ENCODE data around the gene CMIP.

CMIP gene

GRCh38 chr16:81549547-81550431, 105.2 kb downstream of the CMIP start:
- DNase-seq (ENCODE audit: low read depth in 2 of 2): no peak

DNA sequence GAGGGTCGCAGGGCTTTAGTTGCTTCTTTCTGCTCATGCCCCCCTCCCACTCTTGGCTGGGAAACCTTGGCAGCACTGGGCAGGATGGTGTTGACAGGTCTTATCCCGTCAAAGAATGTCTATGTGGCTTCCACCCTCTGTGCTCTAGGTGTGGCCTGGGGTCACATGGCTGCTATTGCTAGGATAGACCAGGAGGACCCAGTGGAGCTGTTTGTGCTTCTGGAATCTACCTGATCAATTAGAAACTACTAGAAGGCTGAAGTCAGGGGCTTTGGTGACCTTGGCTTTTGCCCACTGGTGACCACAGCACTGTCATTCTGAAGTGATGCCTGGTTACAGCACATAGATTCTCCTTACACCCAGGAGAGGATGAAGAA, 105.8 kb downstream of the CMIP start:
- no peak for DNase-seq (ENCODE audit: low read depth in 2 of 2)

DNA sequence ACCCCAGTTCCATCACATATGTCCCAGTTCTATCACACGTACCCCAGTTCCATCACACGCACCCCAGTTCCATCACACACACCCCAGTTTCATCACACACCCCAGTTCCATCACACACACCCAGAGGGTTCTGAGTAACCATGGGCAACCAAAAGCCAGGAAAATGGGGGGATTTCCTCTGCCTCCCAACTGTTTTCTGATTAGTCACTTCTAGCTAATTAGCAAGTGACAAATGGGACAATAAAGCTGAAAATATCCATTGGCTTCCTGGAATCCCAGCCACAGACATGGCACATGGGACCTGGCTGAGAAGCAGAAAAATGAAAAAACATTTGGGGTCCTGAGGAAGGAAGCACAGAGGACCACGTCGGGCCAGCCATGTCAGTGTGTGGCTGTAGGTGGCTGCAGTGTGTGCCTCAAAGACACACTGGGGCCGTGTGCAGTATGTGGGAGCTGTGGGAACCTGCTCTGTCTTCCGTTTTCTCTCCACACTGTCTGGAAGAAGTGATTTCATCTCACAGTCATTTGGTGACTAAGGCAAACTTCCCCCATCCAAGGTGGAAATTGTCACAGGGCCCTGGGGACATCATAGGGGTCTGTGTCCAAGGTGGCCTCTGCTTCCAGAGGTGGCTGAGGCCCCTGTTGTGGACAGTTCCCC, 106.7 kb downstream of the CMIP start:
- no peak for DNase-seq (ENCODE audit: low read depth in 2 of 2)

- DNase-seq (ENCODE audit: low read depth in 2 of 2): no peak
These were observed 107.3 kb downstream of the CMIP start for GRCh38 chr16:81551821-81552304.

DNA sequence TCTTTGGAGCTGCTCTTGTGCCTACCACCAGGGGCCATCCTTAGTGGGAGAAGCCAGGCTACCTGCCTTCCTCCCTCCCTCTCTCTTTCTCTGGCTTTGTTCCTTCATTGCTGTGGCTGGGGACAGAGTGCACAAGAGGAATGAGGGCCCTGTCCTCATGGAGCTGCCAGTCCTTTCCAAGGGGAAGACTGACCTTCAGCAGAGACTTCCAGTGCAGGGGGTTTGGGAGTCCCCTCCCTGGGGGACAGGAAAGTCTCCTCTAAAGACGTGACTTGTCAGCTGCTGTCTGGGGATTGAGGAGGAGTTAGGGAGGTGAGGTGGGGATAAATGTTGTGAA, 108.1 kb downstream of the CMIP start:
- DNase-seq (ENCODE audit: low read depth in 2 of 2): no peak

DNA sequence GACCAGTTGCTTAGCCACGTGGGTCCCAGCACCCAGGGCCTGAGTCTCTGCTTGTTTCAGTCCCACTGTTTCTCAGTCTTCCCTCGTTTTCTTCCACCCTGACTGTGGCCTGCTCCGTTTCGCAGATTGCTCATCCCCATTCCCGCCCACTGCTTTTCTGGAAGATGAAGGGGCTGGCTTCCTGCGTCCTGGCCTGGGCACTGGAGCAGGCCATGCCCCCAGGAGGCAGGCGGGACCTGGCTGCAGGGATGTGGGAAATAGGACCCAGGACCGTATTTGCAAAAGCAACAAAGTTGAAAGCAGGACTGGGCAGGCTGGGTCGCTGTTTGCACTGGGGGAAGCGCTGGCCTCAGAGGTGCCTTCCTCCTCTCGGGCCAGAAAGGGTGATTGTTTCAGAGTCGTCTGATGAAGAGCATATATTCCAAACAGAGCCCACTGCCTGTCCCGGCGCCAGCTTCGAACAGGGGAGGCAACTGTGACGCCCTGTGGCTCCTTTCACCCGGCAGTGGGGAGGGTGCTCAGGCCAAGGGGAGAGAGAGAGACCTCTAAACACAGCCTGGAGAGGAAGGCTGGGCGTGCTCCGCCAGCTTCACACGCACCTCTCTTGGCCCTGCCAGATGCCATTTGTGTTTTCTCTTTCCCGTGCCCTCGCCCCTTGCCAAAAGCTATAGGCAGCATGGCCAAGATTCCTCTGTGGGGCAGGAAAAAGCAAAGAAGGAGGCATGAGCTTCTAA, 108.6 kb downstream of the CMIP start:
- no peak for DNase-seq (ENCODE audit: low read depth in 2 of 2)

GRCh38 chr16:81553814-81554675, 109.4 kb downstream of the CMIP start:
- no peak for DNase-seq (ENCODE audit: low read depth in 2 of 2)

DNA sequence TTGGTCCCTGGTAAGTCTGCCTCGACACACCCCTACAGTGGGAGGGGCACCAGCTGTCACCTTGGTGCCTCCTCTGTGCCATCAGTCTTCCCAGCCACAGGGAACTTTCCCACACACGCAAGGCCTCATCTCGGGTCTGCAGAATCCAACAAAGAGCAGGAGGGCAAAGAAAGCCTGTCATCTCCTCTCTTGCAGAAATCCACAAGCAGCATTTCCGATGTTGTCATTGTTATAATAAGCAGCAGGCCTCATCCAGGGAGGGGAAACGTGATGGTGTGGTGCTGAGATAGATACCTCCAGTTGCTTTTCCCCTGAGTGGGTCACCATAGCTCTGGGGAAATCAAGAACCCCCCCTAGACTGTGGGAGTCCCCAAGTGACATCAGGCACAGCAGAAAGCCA, 110.4 kb downstream of the CMIP start:
- no peak for DNase-seq (ENCODE audit: low read depth in 2 of 2)

DNA sequence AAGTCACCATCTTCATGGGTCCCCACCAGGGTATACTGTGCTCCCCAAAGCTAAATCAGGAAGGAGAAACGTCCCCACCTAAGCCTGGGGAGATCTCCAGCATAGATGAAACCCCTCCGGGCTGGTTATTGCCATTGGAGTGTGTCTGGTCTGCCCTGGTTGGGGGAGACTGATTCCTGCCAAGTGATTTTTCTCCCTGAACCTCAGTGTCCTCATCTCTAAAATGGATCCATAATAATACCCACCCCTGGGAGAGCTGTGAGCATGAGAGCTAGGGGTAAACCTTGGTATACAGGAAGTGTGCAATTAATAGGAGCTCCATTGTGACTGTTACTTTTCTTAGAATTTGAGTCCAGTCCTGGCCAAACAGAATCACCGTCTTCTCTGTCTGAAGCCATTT, 111.1 kb downstream of the CMIP start:
- no peak for DNase-seq (ENCODE audit: low read depth in 2 of 2)

DNA sequence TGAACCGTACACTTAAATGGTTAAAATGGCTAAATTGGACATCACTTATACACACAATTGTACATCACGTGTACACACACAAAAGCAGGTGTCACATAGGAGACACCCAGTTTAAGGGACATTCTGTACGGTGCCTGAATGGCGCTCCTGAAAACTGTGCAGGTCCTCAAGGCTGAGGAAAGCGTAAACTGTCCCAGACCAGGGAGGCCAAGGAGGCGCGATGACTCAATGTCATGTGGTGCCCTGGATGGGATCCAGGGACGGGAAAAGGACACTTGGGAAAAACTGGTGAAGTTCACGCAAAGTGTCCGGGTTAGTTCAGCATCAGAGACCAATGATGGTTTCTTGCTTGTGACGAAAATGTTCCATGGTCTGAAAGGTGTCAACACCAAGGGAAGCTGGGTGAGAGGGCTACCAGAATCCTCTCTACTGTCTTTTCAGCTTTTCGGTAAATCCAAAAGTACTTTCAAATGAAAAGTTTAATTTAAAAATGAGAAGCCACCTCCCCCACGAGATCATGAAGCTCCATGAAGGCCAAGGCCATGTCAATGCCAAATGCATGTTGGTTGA, 112.2 kb downstream of the CMIP start:
- no peak for DNase-seq (ENCODE audit: low read depth in 2 of 2)

- no peak for DNase-seq (ENCODE audit: low read depth in 2 of 2)
These were observed 113.5 kb downstream of the CMIP start for GRCh38 chr16:81558077-81558443.

DNA sequence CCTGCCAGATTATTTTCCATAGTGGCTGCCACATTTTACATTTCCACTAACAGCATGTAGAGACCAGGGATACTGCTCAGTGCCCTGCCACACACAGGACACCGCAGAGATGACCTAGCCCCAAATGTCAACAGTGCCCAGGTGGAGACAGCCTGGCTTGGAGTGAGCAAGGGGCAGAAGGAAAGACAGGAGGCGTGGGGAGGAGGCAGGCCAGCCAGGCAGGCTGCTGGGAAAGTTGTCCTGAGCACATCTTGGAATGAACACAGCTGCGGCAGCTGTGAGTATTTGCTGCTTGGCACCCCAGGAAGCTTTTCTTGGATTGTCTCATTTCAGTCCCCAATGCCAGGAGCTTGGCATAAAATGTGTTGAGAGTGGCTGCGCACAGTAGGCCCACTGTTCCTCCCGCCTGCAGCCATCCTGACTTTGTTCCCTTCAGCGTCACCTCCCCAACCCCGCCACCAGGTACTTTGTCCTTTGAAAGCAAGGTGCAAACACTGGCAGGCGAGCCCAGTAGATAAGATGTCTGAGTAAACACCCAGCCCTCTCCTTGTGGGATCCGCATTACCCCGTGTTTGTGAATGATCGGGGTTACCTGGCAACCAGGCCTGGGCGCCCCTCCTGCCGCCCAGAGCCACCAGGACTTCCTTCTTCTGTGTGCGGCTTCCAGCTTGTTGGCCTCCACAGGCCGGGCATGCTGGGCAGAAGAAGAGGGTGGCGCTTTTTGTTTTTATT, 114.0 kb downstream of the CMIP start:
- DNase-seq (ENCODE audit: low read depth in 2 of 2): no peak

DNA sequence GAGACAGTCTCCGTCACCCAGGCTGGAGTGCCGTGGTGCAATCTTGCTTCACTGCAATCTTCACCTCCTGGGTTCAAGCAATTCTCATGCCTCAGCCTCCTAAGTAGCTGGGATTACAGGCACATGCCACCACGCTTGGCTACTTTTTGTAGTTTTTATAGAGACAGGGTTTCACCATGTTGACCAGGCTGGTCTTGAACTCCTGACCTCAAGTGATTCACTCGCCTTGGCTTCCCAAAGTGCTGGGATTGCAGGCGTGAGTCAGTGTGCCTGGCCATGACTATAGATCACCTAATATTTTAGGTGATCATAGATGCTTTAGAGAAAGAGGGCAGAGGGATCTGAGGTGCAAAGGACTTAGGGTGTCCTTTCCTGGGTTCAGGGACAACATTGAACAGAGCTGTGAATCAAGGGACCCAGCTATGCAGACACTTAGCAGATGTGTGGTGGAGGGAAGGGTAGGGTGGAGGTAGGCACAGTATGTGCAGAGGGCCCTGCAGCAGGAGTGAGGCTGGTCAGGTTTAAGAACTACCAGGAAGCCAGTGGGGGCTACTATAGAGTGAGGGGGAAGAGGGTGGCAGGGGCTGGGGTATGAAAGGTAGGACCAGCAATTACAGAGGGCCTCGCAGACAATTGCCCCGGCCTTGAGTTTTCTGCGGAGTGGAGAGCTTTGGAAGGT, 116.5 kb downstream of the CMIP start:
- no peak for DNase-seq (ENCODE audit: low read depth in 2 of 2)

GRCh38 chr16:81562174-81562849, 117.7 kb downstream of the CMIP start:
- DNase-seq (ENCODE audit: low read depth in 2 of 2): no peak

DNA sequence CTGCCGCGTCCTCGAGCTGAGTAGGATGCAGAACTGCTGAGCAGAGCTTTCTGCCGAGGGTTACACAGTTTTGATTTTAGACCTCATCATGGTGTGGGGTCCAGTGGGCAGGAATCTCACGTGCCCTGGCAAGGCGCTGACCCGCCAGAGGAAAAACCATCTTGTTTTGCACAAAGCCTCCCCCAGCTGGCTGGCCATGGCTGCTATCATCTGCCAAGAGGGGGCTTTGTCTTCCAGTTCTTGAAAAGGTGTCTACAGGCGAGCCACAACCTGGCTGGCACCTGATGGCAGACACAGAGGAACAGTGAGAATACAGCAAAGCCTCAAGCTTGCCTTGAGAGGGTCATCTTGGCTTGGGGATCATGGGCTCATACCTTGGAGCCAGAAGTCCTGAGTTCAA, 118.3 kb downstream of the CMIP start:
- no peak for DNase-seq (ENCODE audit: low read depth in 2 of 2)

DNA sequence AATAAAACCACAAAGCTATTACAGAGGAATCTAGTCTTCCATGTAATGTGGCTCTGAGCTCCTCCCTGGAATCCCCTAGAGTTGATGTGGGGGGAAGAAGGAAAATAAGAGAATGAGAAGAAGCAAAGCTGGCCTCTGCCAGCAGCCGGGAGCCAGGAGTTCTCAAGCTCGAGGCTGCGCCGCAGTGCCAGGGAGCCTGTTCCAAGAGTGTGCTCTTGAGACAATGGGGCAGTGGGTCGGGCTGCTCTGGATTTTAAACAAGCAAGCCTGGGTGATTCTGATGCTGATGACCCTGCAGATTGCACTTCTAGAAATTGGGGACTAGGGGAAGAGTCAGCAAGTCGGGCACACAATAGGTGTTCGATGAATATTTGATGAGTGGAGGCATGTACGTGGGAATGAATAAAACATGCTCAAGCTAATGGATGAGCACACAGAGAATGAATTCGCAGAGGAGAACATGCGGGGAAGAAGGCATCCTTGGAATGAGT, 119.9 kb downstream of the CMIP start:
- DNase-seq (ENCODE audit: low read depth in 2 of 2): no peak

DNA sequence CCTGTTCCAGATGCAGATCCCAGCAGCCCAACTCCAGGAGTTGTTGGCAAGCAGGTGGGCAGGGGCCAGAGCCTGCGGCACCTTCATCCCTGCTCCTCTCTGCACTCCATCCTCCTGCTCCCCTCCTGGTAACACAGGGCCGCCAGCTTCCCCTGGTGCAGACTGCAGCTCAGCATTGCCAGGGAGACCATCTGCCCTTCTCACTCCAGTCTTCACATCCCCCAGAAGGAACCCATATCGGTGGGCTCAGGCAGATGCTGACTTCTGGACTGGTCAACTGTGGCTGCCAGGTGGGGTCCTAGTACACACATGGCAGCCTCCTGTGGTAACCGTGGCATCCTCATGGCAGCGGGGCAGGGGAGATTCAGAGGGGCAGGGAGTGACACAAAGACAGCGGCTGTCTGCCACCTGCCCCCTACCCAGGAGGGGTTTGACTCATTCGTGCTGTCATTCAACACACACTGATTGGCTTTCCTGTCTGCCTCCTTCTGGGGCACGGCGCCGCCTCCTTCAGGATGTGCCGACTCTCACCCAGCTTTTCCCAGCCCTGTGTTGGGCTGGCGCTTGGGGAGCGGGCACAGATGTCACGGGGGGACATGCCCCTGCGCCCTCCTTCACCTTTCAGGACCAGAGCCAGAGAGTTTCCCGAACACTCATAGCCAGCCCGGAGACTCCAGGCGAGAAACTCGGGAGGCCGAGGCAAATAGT, 120.9 kb downstream of the CMIP start:
- DNase-seq (ENCODE audit: low read depth in 2 of 2): no peak

- no peak for DNase-seq (ENCODE audit: low read depth in 2 of 2)
These were observed 121.7 kb downstream of the CMIP start for GRCh38 chr16:81566086-81567007.
